Fibroblast of skin of scalp (primary cell): ENCODE results near the gene NRP2.

Source experiments
- DNase-seq: peaks from one replicate; pipeline ENCODE4 v3.0.0-alpha.2; 2013

Gene NRP2

GRCh38 chr2:205730701-205731582 is 48.6 kb downstream of the NRP2 start:
- DNase-seq = peak; percentile 94

DNA sequence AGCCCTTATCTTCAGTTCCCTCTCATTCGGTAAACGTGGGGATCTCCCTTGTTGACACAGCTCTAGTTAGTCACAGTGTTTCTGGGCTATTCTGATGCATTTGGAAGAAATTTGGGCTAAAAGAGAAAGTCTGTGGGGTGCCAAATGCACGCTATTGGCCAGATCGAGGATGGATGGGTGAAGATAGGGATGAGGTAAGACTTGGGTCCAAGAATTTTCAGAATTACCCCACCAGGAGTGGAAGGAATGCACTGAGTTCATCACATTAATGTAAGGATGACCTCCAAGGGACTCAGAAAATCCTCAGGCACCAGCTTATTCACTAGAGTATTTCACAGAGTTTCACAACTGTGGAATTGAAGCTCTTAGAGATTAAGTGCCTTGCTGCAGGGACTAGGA is 49.3 kb downstream of the NRP2 start:
- DNase-seq = peak; percentile 100

DNA sequence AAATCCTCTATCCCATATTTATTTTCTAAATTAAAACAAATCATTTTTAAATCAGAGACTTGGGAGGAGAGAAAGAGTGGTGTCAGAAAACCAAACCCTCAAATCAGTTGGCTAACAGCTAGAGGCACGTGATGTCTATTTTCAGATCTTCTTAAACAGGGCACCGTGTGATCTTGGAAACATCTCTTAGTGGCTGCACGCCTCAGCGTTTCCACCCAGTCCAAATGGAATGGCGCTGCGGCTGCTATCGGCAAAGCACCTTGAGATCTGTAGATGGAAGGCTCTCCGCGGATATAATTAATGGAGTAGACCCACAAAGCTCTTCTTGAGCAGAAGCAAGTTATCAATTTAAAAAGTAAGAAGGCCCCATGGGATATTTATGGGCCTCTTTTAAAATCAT is 50.0 kb downstream of the NRP2 start:
- no peak for DNase-seq

- no peak for DNase-seq
Measured at GRCh38 chr2:205733082-205733481, 50.8 kb downstream of the NRP2 start.

GRCh38 chr2:205733648-205734047 is 51.3 kb downstream of the NRP2 start:
- DNase-seq = peak; percentile 58

GRCh38 chr2:205734436-205735037 is 52.2 kb downstream of the NRP2 start:
- peak; percentile 95 for DNase-seq

DNA sequence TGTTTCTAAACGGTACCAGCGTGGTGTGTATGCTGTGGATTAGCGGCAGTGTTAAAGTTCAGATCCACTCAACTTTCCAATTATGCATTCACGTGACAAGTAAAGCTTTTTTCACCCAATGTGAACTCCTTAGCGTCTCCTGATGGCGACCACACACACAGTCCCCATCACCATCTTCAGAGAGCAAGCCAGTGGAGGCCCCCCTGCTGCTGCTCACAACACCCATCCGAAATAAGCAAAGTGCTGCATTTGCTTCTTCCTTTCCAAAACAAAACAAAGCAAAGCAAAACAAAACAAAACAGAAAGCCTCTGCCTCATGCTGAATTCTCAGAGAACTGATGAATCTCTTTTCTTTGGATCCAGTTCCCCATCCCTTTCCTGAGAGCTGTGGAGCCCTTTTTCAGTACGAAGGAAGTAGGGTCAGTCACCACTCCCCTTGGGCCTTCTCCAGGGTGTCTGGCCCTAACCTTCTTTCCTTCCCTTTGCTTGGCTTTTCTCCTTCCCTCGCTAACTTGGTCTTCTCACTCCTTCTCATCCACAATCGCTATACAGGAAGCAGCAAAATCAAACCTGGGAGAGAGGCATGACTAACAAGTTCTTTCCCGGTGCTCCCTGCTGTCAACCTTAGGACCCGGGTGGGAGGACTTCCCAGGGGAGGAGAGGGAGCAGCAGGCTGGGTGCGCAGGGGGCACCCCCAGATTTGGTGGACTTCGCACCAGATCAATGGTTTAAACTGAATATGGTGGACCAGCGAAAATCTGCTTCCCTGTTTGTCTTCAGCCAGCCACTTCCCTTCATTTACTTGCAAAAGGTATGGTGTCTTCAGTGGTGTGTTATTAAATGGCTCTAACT is 56.0 kb downstream of the NRP2 start:
- peak; percentile 18 for DNase-seq

DNA sequence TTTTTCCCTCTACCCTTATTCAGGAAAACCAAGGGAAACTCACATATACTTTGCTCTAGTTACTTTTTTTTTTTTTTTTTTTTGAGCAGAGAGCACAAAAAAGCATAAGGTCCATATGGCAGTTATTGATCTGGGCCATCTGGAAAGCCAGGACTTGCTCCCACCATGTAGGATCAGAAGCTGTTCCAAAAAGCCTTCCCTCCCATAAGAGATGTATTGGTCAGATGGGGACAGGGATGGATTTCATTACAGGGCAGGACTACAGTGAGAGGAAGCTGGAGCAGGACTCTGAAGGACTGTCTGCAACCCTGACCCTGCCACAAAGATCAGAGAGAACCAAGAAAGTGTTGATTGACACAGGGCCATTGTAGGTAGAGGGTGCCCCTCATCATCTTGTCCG is 57.3 kb downstream of the NRP2 start:
- no peak for DNase-seq

GRCh38 chr2:205740381-205740780 is 58.1 kb downstream of the NRP2 start:
- no peak for DNase-seq

DNA sequence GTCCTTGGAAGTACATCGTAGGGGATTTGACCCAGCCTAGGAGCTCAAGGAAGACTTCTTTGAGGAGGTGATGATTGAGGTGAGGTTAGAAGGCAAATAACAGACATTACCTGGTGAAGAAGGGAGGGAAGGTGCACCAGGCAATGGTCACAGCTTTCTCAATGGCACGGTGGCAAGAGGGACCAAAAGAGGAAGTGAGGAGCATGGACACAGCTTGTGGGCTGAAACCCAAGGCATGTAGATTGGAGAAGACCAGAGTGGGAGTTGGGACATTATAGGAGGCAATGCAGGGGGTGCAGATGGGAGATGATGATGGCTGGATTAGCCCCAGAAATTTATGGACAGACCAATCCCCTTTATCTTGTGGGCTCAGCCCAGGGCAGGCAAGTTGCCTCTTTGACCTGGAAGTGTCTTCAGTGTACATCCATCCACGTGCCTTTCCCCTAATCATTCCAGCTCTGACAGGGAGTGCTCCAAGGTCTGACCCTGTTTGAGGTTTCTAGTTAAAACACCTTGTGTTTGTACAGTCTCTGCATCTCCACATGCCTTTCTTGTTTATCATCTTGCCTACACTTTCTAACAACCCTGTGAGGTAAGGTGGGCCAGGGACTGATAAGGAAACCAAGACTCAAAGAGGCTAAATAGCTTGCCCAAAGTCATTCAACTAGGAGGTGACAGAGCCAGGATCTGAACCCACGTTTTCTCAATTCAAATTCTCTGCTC is 59.1 kb downstream of the NRP2 start:
- no peak for DNase-seq

DNA sequence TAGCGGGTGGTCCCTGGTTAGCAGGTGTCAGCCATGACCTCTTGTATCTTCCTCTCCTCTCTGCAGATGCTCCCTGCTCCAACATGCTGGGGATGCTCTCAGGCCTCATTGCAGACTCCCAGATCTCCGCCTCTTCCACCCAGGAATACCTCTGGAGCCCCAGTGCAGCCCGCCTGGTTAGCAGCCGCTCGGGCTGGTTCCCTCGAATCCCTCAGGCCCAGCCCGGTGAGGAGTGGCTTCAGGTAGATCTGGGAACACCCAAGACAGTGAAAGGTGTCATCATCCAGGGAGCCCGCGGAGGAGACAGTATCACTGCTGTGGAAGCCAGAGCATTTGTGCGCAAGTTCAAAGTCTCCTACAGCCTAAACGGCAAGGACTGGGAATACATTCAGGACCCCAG is 60.8 kb downstream of the NRP2 start:
- no peak for DNase-seq

DNA sequence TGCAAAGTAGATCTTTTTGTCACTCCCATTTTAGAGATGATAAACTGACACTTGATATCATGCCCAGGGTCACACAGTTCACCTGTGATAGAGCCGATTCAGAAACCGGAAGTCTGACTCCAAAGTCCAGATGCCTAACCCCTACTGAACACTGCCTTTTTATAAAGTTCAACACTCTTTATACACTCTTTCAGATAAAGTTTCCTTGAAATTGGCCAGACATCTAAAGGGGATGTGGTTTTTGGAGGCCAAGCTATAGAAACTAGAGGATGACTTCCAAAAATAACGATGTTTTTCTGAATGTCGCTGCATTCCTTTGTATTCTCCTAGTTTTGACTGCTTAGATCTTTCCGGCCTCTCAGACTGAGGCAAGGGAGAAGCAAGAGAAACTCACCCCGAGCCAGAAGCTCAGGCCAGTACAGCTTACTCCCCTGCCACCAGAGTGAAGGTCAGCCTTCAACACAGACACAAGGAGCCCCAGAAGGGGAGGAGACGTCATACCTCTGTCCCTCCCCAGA is 61.8 kb downstream of the NRP2 start:
- DNase-seq = peak; percentile 43

DNA sequence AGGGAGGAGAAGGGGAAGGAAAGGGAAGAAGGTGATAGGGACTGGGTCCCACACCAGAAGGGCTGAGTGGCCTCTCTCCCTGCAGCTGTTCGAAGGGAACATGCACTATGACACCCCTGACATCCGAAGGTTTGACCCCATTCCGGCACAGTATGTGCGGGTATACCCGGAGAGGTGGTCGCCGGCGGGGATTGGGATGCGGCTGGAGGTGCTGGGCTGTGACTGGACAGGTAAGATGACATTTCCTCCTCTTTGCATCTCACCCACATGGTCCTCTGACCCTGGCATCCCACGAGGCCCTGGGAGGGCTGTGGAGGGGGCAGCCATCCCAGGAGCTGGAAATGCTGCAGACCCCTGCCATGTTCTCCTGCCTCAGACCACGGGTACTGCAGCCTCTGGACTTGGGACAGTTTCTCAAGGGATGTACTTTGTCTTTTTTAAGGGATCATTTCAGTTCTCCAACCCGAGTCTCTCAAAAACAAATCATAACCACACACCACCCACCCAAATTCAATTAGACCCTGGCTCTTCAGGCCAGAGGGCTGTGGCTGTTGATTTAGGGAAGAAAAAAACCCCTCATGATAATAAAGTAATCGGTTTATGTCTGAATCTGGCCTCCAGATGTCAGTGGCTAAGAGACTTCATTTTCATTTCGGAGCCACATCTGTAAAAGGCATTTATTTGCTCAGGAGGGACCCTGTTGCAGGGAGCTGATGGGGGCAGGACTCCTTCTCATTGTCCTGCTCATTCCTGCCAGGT is 63.5 kb downstream of the NRP2 start:
- no peak for DNase-seq

GRCh38 chr2:205746420-205746785 is 64.1 kb downstream of the NRP2 start:
- DNase-seq = no peak

DNA sequence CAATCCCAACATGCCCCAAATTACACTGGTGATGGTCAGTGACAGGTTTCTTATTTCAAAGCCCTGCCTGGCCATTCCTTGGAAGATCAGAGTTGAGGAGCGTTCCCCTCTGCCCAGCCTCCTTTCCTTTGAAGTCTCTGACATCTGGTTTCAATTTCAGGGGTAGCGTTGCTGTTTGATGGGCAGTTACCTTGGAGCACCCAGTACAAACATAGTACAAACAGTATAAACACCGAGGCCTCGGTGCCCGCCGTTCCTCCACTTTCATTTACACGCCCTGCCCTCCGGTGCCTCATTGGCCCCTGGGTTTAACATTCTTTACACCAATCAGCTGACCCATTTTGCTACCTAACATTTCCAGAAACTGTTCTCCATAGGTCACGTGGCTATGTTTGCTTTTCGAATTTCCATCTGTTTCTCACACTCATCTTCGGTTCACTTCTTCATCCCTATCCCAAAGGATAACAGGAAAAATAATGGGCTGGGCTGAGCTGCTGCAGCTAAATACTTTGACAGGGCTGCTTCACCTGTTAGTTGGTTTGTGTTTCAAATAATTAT is 65.6 kb downstream of the NRP2 start:
- DNase-seq = no peak

DNA sequence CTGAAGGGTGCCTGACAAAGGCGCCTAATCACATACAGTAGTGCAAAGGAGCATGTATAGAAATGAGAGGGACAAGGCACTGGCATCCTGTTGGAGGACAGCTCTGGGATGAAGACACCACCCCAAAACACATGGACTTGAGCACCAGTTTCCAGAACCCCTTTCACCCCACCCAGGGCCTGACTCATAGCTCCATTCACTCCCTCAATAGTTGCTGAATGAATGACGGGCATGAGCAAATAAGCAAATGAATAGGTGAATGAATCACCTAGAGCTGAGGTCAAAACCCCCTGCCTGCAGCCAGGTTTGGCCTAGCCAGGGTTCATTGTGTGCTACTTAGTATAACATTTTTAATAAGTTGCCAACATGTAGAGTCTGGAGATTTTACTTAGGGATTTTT is 66.3 kb downstream of the NRP2 start:
- DNase-seq = no peak

GRCh38 chr2:205749078-205749477 is 66.8 kb downstream of the NRP2 start:
- no peak for DNase-seq

GRCh38 chr2:205750797-205751196 is 68.5 kb downstream of the NRP2 start:
- peak; percentile 35 for DNase-seq

DNA sequence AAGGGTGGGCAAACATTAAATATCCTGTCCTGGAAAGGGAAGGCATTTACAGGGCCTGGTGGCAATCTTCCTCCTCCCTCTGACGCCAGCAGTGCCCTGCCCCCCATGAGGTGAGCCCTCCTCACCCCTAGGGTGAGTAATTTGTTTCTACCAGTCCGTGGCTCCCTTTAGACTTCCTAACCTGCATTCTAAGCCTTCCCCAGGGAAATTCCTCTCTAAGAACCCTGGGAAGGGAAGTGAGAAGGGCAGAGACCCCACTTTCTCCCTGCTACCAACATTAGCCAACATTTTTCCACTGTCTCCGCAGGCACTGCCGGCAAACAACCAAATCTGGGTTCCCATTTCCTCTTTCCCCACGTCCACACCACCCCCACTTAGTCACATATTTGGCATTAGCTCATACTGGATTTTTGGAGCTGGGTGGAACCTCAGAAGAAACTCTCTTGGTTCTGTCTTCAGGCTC is 69.3 kb downstream of the NRP2 start:
- DNase-seq = no peak

GRCh38 chr2:205752296-205752820 is 70.1 kb downstream of the NRP2 start:
- no peak for DNase-seq

GRCh38 chr2:205752924-205753323 is 70.6 kb downstream of the NRP2 start:
- peak; percentile 79 for DNase-seq
